Adipose tissue (tissue), 3 donors: Measurements from ENCODE around the gene THEMIS. TPM values are rescaled to one million over a fixed set of nuclear protein-coding genes. Genes with fewer than 3 reads are reported as not detected.

Experiments
- H3K27ac ChIP-seq: one replicate; pipeline ENCODE4 v1.5.1; 2013; ENCODE audit warnings: low read depth, low read length
- WGBS, 3 donors: extraction: QIAGEN DNeasy Blood & Tissue Kit; methylation state at CpG; one replicate each; pipeline ENCODE4 v1.1.7; 2013; 5-methylcytosine and 5-hydroxymethylcytosine counted together
- polyA plus RNA-seq, 3 donors: library from polyadenylated mRNA; stranded (reverse); fragments of 200-250 nt; gene quantifications; one replicate each; pipeline ENCODE4 v1.2.3, GENCODE V29; 2013
- donor health status: healthy with polysubstance abuse.
- donor health status: Bipolar disorder and iron deficiency.
- donor health status: healthy.

The THEMIS gene
- polyA plus RNA-seq, 3 donors, result 0.12 to 0.25 TPM; not detected in 1

- WGBS, 3 donors, result 86 to 89% (median 89%) methylated on average over 5 of the region's 5 CpGs
These were observed 31.7 kb downstream of the THEMIS start for GRCh38 chr6:127869183-127869582.

GRCh38 chr6:127868338-127868737, 32.5 kb downstream of the THEMIS start:
- no peak overlapping the region for H3K27ac ChIP-seq
- 89 to 90% (median 90%) methylated on average over 1 of the region's 1 CpG for WGBS, 3 donors

More at GRCh38 chr6:127869183-127869582, 31.7 kb downstream of the THEMIS start:
- H3K27ac ChIP-seq, result no peak overlapping the region

GRCh38 chr6:127866766-127867165, 34.1 kb downstream of the THEMIS start:
- no peak overlapping the region for H3K27ac ChIP-seq

- no peak overlapping the region for H3K27ac ChIP-seq
These were observed 35.8 kb downstream of the THEMIS start for GRCh38 chr6:127865108-127865507.

- 23 to 82% (median 76%) methylated on average over 2 of the region's 2 CpGs for WGBS, 3 donors
These were observed 36.2 kb downstream of the THEMIS start for GRCh38 chr6:127864701-127865100.

GRCh38 chr6:127860723-127861122, 40.1 kb downstream of the THEMIS start:
- no peak overlapping the region for H3K27ac ChIP-seq
- WGBS, 3 donors, result 89 to 91% (median 89%) methylated on average over 2 of the region's 2 CpGs

More at GRCh38 chr6:127864701-127865100, 36.2 kb downstream of the THEMIS start:
- H3K27ac ChIP-seq, result no peak overlapping the region

GRCh38 chr6:127859956-127860355, 40.9 kb downstream of the THEMIS start:
- 72 to 86% (median 75%) methylated on average over 2 of the region's 2 CpGs for WGBS, 3 donors
- no peak overlapping the region for H3K27ac ChIP-seq

GRCh38 chr6:127858727-127859391, 42.0 kb downstream of the THEMIS start:
- WGBS, 3 donors, result 55 to 77% (median 69%) methylated on average over 4 of the region's 4 CpGs
- no peak overlapping the region for H3K27ac ChIP-seq

- 64 to 73% (median 65%) methylated on average over 1 of the region's 1 CpG for WGBS, 3 donors
- H3K27ac ChIP-seq, result no peak overlapping the region
These were observed 43.7 kb downstream of the THEMIS start for GRCh38 chr6:127857051-127857637.

GRCh38 chr6:127855542-127856159, 45.2 kb downstream of the THEMIS start:
- 28 to 47% (median 44%) methylated on average over 4 of the region's 4 CpGs for WGBS, 3 donors
- H3K27ac ChIP-seq, result no peak overlapping the region

GRCh38 chr6:127854009-127854408, 46.8 kb downstream of the THEMIS start:
- H3K27ac ChIP-seq, result no peak overlapping the region
- 93 to 96% (median 95%) methylated on average over 1 of the region's 1 CpG for WGBS, 3 donors

GRCh38 chr6:127851197-127851596, 49.7 kb downstream of the THEMIS start:
- no peak overlapping the region for H3K27ac ChIP-seq
- WGBS, 3 donors, result 84 to 88% (median 86%) methylated on average over 1 of the region's 1 CpG

GRCh38 chr6:127845242-127845641, 55.6 kb downstream of the THEMIS start:
- WGBS, 3 donors, result 69 to 84% (median 83%) methylated on average over 3 of the region's 3 CpGs
- H3K27ac ChIP-seq, result no peak overlapping the region

- WGBS, 3 donors, result 69 to 82% (median 82%) methylated on average over 1 of the region's 1 CpG
These were observed 56.3 kb downstream of the THEMIS start for GRCh38 chr6:127844529-127844928.

GRCh38 chr6:127843582-127843981, 57.3 kb downstream of the THEMIS start:
- no peak overlapping the region for H3K27ac ChIP-seq
- WGBS, 3 donors, result 81 to 85% (median 82%) methylated on average over 1 of the region's 1 CpG

More at GRCh38 chr6:127844529-127844928, 56.3 kb downstream of the THEMIS start:
- H3K27ac ChIP-seq, result no peak overlapping the region

GRCh38 chr6:127842562-127842961, 58.3 kb downstream of the THEMIS start:
- WGBS, 3 donors, result 65 to 70% (median 68%) methylated on average over 4 of the region's 4 CpGs

GRCh38 chr6:127841811-127842210, 59.0 kb downstream of the THEMIS start:
- WGBS, 3 donors, result 81 to 89% (median 84%) methylated on average over 1 of the region's 1 CpG

More at GRCh38 chr6:127842562-127842961, 58.3 kb downstream of the THEMIS start:
- H3K27ac ChIP-seq, result no peak overlapping the region

GRCh38 chr6:127834136-127834535, 66.7 kb downstream of the THEMIS start:
- H3K27ac ChIP-seq, result no peak overlapping the region
- 86 to 91% (median 89%) methylated on average over 7 of the region's 7 CpGs for WGBS, 3 donors

More at GRCh38 chr6:127841811-127842210, 59.0 kb downstream of the THEMIS start:
- no peak overlapping the region for H3K27ac ChIP-seq

- no peak overlapping the region for H3K27ac ChIP-seq
These were observed 67.5 kb downstream of the THEMIS start for GRCh38 chr6:127833336-127833735.

- 19 to 34% (median 30%) methylated on average over 1 of the region's 1 CpG for WGBS, 3 donors
These were observed 68.5 kb downstream of the THEMIS start for GRCh38 chr6:127832381-127832780.

More at GRCh38 chr6:127832381-127832780, 68.5 kb downstream of the THEMIS start:
- no peak overlapping the region for H3K27ac ChIP-seq
